Left lobe of liver (tissue), 2 donors: ENCODE results near the gene OMD. TPM values are rescaled to one million over a fixed set of nuclear protein-coding genes. Genes with fewer than 3 reads are reported as not detected.
"Not testable (repeated sequence)": the region's sequence is repeated elsewhere in the genome, so short reads cannot be mapped to it uniquely, and the experiment has no call there.

ENCODE experiments used
- ATAC-seq: fragments of 200-7000 bp; cut with Tn5 transposase; one replicate; pipeline ENCODE4 v1.9.1; 2020; ENCODE audit warnings: mild to moderate bottlenecking, moderate library complexity
- DNase-seq: peaks from one replicate; pipeline ENCODE4 v3.0.0-alpha.2; 2020; ENCODE audit warnings: low spot score
- total RNA-seq: library from RNA; stranded (reverse); gene quantifications from one replicate; pipeline ENCODE4 v1.2.1, GENCODE V29; 2021
- donor health status: DM: no; HTN: no; CAD: no; lungs with moderate emphysema.
- donor health status: DM: no; HTN: yes; CAD: no.

OMD gene
- total RNA-seq, 1 donor from 2014 or later = 0.13 TPM

DNA sequence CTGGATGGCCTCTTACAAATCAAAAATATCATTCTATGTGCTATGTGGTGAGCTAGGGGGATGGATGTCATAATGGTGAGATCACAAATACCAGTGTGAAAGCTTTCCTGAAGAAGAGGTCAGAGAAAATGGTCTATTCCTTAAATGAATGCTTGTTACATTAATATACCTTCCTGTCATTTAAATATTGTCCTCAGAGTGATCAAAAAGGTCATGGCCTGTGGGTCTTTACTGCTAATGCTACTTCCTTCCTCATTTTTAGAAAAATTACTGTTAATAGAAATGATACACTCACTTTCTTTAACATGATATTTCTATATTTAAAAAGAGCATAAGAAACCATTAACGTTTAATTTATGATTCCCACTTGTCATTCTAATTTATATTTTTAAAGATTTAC is 9.7 kb downstream of the OMD start:
- no peak for ATAC-seq
- no peak for DNase-seq

DNA sequence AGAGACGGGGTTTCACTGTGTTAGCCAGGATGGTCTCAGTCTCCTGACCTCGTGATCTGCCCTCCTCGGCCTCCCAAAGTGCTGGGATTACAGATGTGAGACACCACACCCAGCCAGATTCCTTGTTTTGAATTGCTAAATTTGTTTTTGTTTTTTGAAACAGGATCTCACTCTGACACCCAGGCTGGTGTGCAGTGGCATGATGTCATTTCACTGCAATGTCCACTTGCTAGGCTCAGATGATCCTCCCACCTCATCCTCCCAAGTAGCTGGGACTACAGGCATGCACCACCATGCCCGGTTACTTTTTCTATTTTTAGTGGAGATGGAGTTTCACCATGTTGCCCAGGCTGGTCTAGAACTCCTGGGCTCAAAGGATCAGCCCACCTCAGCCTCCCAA is 13.1 kb downstream of the OMD start:
- not testable (repeated sequence) for ATAC-seq, DNase-seq

DNA sequence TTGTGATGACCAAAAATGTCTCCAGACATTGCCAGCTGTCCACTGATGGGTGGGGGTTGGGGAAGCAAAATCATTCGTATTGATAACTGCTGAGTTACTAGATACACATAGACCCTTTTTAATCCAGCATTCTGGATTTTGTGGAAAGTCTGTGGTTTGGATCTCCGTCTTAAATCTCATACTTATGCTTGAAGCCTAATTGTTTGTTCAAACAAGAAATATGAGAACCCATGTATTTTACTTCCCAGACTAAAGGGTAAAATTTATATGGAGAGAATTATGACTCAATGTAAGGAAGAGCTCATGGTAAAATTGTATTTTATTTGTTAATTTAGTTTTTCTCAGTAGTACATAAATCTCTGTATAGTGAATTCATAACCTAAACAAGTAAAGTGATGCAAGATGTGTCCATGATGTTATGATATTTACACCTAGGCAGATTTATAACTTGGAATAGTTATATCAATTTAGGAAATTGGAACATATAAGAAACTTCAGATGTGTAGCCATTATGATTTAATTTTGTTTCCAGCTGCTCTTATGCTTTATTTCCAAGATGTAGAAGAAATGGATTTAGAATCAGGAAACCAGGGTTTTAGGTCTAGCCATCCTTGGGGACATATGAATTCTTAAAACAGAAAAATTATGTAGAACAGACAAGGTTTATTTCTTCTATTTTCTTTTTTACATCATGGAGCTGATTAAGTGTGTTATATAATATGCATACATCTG is 15.4 kb downstream of the OMD start:
- DNase-seq (no peak), ATAC-seq (no peak)

DNA sequence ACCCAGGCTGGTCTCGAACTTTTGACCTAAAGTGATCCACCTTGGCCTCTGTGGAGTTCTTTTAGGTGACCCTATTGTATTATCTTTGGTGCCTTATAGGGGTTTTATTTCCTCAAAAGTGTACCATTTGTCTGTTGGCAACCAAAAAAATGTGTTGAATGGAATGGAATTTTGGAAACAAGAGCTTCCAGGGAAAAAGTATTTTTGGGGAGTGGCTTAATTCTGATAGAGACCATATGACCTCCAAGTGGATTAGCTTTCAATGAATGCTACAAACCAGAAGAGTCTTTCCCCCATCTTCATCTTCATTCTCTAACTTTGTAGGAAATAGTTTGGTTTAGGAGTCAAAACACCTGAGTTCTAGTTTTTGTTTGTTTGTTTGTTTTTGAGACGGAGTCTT is 16.5 kb downstream of the OMD start:
- DNase-seq (no peak), ATAC-seq (no peak)

DNA sequence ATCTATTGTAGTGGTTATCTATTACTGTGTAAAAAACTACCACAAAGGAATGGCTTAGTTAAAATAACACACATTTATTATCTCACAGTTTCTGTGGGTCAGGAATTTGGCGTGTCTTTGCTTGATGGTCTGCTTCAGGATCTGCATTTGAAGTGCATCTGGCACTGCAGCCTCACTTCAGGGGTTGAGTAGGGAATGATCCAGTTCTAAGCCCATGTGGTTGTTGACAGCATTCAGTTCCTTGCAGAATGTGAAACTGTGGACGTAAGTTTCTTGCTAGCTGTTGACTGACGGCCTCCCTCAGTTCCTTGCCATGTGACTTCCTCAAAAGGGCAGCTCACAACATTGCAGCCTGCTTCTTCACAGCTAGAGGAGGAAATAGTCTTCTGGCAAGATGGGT is 17.8 kb downstream of the OMD start:
- ATAC-seq (peak; percentile 67), DNase-seq (no peak)

DNA sequence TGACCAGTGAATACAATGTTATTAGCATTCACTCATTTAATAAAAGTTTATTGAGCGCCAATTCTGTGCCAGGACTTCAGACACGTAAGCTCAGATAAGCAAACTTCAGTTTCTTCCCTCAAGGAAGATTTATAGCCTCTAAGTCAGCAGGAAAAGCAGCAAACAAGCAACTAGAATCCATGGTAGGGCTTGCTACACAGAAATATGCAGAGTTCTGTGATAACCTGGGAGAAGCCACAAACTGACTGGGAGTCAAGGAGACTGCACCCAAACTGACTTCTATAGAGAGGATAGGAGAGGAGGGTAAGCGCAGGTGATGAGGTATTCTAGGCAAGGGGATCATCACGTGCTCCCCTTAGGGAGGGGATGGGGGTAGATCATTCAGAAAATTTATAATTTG is 18.5 kb downstream of the OMD start:
- DNase-seq (no peak), ATAC-seq (no peak)

DNA sequence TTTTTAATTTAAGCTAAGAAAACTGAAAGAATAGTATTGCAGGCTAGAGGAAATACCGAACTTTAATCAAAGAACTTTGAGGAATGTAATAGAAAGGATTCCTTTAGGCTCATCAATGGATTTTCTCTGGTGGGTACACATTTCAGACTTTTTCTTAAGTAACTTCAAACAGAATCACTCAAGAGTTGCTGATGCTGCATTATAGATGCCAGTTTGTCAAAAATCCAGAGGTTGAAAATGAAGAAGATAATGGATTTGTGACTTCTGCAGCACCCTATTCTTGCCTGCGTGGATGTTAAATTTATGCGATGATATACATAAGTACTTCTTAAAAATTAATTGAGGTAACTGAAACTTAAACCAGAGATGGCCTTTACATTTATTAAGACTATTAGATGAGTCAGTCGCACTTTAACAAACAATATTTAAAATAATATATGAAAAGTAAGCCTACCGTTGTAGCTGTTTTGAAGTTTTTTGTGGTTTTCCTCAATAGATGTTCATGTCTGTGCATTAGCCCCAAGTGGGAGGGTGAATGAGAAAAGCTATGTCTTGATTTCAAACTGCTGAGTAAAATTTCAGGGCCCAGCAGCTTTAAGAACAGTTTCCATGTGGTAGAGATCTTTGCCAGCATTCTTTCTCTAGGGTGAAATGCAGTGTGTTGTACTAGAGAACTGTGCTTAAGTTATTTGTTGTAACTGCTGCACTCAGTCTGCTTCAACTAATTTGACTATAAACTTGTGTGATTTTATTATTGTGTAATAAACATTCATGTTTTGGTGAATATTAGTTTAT is 20.0 kb downstream of the OMD start, which contains the start of gene OGN:
TSS of gene OGN (minus strand) at position 537 of the 795 bp plus-strand sequence. CDS start 1,171 bp downstream, outside the sequence.
- ATAC-seq (no peak), DNase-seq (no peak)

DNA sequence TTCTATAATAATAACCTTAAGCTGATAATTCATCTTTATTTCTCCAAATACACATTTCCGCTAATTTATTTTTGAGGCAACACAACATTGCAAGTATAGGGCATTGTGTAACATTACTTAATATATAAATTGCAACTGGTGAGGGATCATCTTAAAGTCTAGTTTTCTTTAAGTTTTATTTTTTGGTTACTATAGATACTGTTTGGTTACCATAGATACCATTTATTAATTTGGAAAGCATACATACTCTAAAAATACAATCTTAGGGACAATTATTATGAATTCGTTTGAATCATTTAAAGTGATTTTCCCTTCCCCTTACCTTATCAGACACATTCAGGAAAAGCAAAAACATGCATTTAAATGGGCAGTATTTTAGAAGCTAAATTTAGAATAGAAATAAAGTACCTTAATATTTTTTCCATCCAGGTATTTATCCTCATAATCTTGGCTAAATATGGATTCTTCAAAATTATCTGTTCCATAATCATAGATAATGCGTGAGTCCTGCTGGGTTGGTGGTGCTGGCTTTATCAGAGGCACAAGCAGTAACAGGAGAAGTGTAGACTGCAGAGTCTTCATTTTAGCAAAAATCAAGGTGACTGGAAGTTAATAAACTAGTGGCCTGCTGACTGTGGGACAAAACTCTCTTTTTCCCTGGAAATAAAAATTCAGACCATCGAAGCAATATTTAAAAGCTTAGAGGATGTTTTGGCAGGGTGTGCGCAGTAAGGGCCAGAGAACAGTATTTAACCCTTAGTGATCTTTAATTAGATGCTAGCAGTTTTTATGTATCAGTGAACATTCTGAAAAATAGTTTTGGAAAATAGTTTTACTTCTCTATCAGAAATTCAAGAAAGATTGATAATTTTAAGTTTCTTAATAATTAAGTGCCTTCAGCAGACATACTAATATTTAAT is 21.2 kb downstream of the OMD start:
- DNase-seq = no peak
- ATAC-seq = no peak

DNA sequence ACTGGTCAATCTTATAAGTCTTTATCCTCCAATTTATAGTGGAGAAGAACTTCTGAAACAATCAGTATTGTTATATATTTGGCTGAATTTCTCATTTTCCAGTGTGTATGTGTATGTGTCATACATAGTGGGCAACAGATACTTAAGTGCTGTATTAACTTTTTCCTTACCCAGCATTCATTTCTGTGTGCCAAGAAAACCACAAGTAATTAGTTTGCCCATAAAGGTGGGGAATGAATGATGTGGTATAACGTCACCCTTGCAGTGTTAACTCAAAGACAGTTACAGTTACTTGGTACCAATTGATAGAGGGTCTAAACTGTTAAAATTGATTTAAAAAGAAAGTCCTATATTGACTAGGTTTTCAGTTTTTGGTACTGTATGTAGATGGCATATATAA is 21.9 kb downstream of the OMD start:
- ATAC-seq (no peak), DNase-seq (no peak)

DNA sequence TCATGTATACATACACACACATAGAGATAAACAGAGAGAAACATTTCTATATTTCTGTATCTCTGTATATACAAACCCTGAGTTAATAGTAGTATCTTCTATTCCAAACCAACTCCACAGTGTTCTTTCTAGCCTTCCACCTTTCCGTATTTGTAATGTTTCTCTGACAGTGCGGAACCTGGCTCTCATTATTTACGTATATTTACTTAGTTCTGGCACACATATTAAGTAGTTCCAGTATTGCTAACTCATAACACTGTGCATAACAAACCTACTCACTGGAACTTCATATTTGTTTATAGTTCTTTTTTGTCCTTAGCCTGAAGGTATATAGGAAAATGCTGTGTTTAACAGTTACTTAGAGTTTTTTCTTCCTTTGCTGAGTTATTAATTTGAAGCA is 26.4 kb downstream of the OMD start:
- no peak for DNase-seq
- no peak for ATAC-seq

DNA sequence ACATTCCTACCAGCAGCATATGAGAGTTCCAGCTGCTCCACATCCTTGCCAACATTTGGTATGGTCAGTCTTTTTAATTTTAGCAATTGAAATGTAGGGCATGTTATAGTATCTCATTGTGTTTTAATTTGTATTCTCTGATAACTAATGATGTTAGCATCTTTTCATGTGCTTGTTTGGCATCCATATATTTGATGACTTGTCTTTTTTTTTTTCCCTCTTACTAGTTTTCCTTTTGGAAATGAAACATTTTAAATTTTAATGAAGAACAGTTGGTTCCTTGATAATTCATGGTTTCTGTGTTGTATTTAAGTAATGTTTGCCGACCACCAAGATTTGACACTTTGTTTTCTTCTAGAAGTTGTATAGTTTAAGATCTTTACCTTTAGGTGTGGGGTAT is 28.7 kb downstream of the OMD start:
- no peak for DNase-seq
- ATAC-seq = no peak

DNA sequence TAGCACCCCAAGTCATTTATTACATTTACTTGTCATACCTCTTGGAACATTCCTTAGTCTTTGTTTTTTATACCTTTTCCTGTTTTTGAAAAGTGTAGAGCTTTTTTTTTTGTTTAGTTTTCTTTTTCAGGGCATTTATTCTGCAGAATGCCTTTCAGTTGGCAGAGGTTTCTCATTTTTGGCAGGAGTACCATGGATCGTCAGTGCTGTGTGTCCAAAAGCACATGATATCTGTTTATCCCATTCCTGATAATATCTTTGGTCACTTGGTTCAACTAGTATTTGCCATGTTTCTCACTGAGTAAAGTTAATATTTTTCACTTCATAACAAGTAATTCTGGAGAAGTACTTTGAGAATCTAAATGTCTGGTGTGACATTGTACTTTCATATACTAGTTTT is 30.6 kb downstream of the OMD start:
- ATAC-seq (peak; percentile 90), DNase-seq (no peak)

DNA sequence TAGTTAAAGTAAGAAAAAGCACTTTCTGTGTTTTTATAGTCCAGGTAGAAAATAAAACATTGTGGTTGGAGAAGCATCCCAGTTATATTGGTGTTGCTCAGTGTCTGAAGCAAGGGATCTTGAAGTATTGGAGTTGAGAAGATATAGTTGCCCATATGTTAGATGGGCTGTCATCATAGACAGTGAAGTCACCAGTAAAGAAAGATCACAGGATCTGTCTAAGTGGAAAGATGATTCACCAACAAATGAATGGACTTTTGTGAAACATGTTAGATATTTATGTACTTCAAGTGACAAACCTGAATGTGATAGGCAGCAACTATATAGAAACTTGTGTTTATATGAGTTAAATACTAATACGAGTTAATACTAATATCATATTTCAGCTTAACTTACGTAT is 31.6 kb downstream of the OMD start:
- ATAC-seq (no peak), DNase-seq (no peak)

DNA sequence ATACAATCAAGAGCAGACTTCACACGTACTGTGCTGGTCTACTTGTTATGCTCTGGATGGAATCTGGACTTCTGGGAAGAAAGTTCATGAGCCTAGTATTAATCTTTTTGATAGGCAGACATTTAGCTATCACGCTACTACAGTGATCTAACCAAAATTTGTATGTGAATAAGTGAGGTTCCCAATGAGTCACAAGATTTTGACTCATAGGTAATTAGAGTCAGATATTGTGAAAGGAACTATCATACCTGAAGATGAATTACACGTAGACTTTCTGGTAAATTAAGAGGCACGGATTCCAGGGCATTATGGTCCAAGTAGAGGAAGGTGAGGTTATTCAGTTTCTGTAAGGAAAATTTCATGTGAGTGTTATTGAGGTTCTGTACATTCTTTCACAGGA is 38.3 kb downstream of the OMD start:
- peak; percentile 54 for ATAC-seq
- DNase-seq = no peak

DNA sequence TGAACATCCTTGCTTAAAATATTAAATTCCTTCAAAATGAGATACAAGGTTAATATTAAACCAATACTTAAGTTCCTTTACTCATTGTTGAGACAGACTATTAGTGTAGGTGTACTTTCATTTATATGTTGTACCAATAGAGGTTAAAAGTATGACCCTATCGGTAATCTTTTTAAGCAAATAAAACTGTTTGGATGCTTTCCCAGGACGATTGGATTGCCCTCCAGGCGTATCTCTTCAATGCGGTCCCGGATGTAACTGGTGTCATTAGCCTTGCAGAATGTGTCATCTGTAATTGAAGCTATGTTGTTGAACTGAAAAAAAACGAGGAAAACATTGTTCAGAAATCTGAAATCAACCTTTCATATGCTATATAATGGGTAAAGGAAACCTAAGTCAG is 38.8 kb downstream of the OMD start:
- peak; percentile 98 for ATAC-seq
- DNase-seq = peak; percentile 69

DNA sequence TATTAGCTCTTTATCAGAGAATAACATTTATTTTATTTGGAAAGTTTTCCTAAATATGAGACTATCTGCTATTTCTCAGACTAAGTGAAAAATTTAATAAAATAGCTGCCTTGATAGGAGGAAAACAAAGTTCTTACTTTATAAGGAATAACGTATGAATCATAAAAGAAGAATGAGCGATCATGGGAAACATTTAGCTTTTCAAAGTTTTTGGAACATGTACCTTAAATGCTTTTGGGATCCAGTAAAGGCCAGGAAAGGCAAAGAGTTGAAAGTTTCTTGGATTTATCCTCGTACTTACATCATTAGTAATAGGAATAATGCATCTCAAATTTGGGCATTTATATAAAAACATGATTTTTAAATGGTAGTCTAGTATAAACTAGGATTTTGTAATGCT is 39.3 kb downstream of the OMD start:
- no peak for DNase-seq
- ATAC-seq = no peak

DNA sequence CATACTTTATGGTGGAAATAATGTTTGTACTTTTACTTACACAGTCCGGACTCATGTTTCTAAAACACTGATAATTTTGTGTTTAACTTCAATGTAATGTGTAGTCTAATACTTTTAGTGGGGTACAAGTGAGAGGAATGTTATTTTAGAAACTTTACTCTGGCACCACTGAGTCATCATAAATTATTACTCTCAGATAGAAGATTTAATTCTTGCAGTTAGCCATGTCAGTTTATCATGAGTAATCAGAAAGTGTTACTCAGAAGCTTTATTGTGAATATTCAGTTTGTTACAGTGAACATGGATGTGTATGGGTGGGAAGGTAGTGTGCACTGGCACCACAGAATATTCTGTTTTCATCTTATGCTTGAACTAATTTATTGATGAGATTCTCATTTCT is 39.9 kb downstream of the OMD start:
- ATAC-seq = no peak
- no peak for DNase-seq

DNA sequence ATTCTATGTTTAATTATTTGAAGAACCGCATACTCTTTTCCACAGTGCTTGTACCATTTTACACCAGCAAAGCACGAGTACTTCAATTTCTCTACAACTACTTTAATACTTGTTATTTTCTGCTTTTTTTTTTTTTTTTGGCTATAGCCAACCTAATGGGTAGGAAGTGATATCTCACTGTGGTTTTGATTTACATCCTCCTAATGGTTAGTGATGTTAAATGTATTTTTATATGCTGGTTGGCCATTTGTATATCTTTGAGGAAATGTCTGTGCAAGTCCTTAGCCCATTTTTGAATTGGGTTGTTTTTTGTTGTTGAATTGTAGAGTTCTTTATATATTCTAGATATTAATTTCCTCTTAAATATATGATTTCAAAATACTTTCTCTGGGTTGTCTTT is 42.5 kb downstream of the OMD start:
- DNase-seq (no peak), ATAC-seq (no peak)

DNA sequence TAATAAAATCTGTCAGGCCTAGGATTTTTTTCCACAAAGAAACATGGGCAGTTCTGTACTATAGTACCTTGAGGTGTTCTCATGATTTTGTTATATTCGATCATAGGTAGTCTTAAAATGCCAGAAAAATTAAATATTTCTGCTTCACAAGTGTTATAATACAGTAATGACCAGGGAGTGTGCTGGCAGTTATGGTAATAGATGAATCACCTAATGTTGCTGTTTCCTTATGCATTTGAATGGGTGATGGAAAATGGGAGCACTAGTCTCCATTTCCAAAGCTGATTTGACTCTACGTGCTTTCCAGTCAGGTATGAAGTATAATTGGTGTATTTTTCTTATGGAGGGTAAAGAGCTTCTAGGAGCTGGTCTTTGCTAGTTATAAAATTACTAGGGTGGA is 43.7 kb downstream of the OMD start:
- no peak for ATAC-seq

DNA sequence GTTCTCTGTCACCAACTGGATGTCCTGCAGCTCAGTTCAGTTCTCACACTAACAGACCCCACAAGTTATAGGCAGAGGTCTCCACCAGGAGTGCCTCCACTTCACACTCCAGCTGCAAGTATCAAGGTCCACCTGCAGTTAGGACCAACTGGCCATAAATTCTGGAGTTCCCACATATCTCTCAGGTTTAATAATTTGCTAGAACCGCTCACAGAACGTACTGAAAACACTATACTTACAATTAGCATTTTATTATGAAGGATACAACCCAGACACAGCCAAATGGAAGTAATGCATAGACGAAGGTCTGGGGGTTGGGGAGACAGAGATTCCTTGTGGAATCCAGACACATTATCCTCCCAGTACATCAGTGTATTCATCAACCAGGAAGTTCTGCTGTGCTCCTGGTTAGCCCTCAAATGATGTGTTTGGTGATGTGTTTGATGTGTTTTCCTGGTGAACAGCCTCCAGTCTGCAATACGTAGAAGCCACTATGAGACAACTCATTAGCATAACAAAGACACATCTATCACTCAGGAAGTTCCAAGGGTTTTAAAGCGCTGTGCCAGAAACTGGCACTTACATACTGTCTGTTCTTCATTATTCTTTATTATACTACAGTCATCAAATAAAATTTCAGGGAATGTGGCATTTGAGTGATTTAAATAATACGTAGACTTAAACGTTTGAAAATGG is 45.3 kb downstream of the OMD start:
- ATAC-seq (no peak), DNase-seq (no peak)

More for the DNA sequence above, 43.7 kb downstream of the OMD start:
- DNase-seq = no peak

DNA sequence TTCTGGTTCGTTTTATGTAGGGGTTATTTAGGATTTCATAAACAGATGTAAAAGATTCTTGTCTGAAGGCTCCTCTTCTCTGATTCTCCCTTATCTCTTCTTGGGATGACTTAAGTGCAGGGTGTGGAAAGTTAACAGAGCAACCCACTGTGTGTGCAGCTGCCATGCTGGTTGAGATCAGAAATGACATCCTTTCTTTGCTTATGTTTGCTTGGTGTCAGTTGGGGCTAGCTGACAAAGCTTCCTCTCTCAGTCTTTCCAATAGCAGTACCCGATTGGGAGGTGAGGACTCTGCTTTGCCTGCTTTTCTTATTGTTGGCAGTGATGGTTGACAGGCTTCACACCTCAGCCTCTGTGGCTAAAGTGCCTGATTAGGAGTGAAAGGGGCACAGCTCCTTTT is 46.4 kb downstream of the OMD start:
- no peak for DNase-seq
- no peak for ATAC-seq
